ENCODE measurements around the gene RAB31.
A peak's percentile ranks its signal among the peaks of the same experiment; 100 is the strongest.

The RAB31 gene

DNA sequence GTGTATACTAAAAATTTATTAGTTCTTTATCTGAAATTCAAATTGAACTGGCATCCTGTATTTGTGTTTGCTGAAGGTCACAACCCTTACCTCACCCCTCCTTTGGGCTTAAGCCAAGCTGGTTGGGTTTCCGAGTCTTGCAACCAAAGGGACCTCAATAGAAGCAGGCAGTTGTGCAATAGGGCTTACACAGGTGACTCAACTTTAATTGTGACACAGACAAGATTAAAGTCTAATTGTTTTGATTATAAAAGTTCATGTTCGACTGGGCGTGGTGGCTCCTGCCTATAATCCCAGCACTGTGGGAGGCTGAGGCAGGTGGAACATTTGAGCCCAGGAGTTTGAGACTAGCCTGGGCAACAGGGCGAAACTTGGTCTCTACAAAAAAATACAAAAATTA, 71.5 kb downstream of the RAB31 start:
- no peak for DNase-seq
- H3K4me1 Mint-ChIP-seq = no peaks in the 10 kb centered on the region
- no peak overlapping the region for H3K4me3 Mint-ChIP-seq
- CTCF ChIA-PET = no interaction called here
- H3K27me3 Mint-ChIP-seq = peaks cover 5% of the 10 kb centered on the region
- no peaks in the 10 kb centered on the region for H3K9me3 Mint-ChIP-seq
- H3K36me3 Mint-ChIP-seq = no peaks in the 10 kb centered on the region
- H3K27ac Mint-ChIP-seq = no peak overlapping the region

DNA sequence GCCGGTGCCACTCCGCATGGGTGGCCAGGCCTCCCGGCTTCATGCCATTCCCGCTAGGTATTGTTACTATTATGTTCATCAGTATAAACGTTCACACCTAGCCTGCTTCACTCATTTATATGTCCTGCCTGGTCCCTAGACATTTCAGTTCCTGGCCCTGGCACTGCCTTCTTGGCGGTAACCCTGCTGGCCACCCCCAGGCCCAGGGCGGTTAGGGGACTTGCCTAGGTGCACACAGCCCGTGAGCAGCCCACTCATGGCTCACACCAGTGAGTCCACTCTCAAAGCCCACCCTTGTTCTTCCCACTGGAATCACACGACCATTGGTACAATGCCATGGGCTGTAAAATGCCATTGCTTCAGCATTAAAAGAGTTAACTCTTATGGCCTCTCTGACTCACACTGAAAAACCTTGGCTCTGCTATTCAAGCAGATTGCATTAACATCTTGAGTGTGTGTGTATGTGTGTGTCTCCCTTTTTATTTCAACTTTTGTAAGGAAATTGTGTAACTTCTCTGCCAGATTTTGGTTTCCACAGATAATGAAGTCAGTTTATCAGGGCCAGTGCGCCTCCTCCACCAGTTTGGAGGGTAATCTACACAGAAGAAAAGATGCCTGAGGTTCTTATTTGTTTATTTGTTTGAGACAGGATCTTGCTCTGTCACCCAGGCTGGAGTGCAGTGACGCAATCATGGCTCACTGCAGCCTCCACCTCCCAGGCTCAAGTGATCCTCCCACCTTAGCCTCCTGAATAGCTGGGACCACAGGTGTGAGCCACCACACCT, 74.2 kb downstream of the RAB31 start:
- no peaks in the 10 kb centered on the region for H3K9me3 Mint-ChIP-seq
- no peaks in the 10 kb centered on the region for H3K4me1 Mint-ChIP-seq
- DNase-seq = no peak
- no peak overlapping the region for H3K4me3 Mint-ChIP-seq
- H3K27ac Mint-ChIP-seq = no peak overlapping the region
- H3K27me3 Mint-ChIP-seq = peaks cover 10% of the 10 kb centered on the region
- no peaks in the 10 kb centered on the region for H3K36me3 Mint-ChIP-seq
- CTCF ChIA-PET = no interaction called here

DNA sequence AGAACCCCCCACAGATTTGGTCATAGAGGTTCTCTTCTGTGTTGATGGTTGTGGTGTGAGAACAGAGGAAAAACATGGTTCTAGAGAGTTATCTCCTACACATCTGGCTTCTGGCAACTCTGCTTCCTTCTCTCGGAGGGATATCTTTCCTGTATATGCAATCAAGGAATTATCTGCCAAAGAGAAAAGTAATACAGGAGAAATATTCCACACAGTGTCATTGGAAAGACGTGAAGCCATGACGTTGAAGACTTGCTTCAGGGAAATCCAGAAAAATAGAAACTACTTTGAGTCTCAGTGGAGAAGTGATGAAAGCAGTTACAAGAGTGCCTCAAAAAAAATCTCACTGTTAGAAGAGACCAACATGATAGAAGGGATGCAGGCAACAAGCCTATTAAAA, 78.5 kb downstream of the RAB31 start:
- H3K4me1 Mint-ChIP-seq = no peaks in the 10 kb centered on the region
- no peak overlapping the region for H3K27ac Mint-ChIP-seq
- no peaks in the 10 kb centered on the region for H3K9me3 Mint-ChIP-seq
- H3K36me3 Mint-ChIP-seq = no peaks in the 10 kb centered on the region
- DNase-seq = no peak
- peaks cover 10% of the 10 kb centered on the region for H3K27me3 Mint-ChIP-seq
- H3K4me3 Mint-ChIP-seq = no peak overlapping the region
- CTCF ChIA-PET = no interaction called here

DNA sequence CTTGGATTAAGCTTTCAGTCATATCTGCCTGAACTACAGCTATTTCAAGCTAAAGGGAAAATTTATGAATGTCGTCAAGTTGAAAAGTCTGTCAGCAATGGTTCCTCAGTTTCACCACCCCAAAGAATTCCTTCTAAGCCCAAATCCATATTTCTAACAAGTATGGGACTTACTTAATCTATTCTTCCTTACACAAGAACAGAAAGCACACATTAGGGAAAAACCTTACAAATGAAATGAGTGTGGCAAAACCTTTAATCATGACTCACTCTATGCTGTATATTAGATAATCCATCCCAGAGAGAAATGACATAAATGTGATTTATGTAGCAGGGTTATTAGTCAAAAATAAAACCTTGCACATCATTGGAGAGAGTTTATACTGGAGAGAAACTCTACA, 78.9 kb downstream of the RAB31 start:
- Mint-ChIP-seq H3K4me1 (no peaks in the 10 kb centered on the region), H3K9me3 (no peaks in the 10 kb centered on the region), H3K27ac (no peak overlapping the region), H3K4me3 (no peak overlapping the region), H3K36me3 (no peaks in the 10 kb centered on the region), H3K27me3 (peaks cover 10% of the 10 kb centered on the region)
- CTCF ChIA-PET = no interaction called here
- no peak for DNase-seq

DNA sequence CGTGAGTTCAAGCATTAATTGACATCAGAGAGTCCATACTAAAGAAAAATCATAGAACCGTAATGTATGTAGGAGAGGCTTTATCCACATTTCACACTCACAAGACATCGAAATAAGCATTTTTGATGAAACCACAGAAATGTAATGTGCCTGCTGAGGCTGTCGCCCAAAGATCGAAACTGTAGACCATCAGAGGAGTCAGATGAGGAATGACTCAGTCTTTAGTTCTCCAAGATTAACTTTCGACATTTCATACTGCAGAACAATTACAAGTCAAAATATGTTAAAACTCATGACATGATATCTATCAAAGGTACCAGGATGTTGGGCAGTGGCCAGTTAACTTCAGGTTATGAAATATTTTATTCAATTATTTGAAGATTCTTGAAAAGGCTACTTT, 79.6 kb downstream of the RAB31 start:
- DNase-seq = no peak

DNA sequence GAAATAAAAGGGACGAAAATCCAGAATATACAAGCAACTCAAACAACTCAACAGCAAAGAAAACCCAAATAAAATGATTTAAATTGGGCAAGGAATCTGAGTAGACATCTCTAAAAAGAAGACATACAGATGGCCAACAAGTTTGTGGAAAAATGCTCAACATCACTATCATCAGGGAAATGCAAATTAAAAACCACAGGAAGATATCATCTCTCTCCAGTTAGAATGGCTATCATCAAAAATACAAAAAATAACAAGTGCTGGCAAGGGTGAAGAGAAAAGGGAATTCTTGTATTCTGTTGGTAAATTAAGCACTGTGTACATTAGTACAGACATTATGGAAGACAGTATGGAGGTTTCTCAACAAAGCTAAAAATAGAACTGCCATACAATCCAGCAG, 80.0 kb downstream of the RAB31 start:
- H3K4me1 Mint-ChIP-seq = no peaks in the 10 kb centered on the region
- CTCF ChIA-PET = no interaction called here

More for the DNA sequence above, 79.6 kb downstream of the RAB31 start:
- no peaks in the 10 kb centered on the region for H3K4me1 Mint-ChIP-seq
- no peak overlapping the region for H3K27ac Mint-ChIP-seq
- H3K36me3 Mint-ChIP-seq = no peaks in the 10 kb centered on the region
- peaks cover 14% of the 10 kb centered on the region for H3K27me3 Mint-ChIP-seq
- CTCF ChIA-PET = no interaction called here
- H3K4me3 Mint-ChIP-seq = no peak overlapping the region
- no peaks in the 10 kb centered on the region for H3K9me3 Mint-ChIP-seq

DNA sequence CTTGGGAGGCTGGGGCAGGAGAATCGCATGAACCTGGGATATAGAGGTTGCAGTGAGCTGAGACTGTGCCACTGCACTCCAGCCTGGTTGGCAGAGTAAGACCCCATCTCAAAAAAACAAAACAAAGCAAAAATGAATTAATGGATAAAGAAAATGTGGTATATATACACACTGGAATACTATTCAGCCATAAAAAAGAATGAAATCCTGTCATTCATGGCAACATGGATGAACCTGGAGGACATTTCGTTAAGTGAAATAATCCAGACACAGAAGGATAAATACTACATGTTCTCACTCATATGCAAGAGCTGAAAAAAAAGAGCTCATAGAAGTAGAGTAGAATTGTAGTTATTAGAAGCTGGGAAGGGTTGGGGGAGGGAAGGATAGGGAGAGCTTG, 80.8 kb downstream of the RAB31 start:
- peaks cover 14% of the 10 kb centered on the region for H3K27me3 Mint-ChIP-seq
- CTCF ChIA-PET = no interaction called here
- no peak overlapping the region for H3K27ac Mint-ChIP-seq
- H3K9me3 Mint-ChIP-seq = no peaks in the 10 kb centered on the region
- no peak overlapping the region for H3K4me3 Mint-ChIP-seq
- H3K4me1 Mint-ChIP-seq = no peaks in the 10 kb centered on the region
- DNase-seq = no peak
- H3K36me3 Mint-ChIP-seq = no peaks in the 10 kb centered on the region

More for the DNA sequence above, 80.0 kb downstream of the RAB31 start:
- no peak overlapping the region for H3K4me3 Mint-ChIP-seq
- DNase-seq = no peak
- H3K27me3 Mint-ChIP-seq = peaks cover 14% of the 10 kb centered on the region
- H3K27ac Mint-ChIP-seq = no peak overlapping the region
- H3K36me3 Mint-ChIP-seq = no peaks in the 10 kb centered on the region
- no peaks in the 10 kb centered on the region for H3K9me3 Mint-ChIP-seq

DNA sequence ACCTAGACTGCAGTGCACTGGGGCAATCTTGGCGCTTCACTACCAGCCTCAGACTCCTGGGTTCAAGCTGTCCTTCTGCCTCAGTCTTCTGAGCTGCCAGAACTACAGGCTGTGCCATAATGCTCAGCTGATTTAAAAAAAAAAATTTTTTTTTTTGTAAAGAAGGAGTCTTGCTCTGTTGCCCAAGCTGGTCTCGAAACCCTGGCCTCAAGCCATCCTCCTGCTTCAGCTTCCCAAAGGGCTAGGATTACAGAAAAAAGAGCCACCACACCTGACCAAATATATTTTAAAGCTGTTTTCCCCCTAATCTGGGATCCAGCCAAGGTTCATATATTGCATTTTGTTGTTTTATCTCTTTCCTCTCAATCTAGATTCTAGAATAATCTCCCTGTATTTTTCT, 82.2 kb downstream of the RAB31 start:
- CTCF ChIA-PET = no interaction called here
- no peak for DNase-seq

DNA sequence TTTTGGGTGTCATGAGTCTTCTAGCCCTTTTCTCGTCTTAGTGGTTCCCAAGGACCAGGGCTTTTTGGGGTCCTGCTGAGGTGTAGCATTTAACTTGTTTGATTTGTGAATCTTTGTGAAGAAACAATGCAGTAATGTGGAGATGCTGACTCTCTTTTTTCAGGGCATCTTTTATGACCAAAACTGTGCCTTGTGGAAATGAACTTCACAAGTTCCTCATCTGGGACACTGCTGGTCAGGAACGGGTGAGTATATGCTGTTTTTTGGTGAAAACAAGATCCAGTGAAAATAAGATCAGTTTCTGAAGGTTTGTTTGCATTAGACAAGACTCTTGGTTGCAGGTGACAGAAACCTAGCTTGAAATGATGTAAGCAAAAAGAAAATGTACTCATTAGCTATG, 83.9 kb downstream of the RAB31 start:
- Mint-ChIP-seq H3K4me1 (no peaks in the 10 kb centered on the region), H3K4me3 (no peak overlapping the region), H3K36me3 (no peaks in the 10 kb centered on the region), H3K27me3 (peaks cover 8% of the 10 kb centered on the region), H3K27ac (no peak overlapping the region), H3K9me3 (no peaks in the 10 kb centered on the region)
- CTCF ChIA-PET = no interaction called here
- no peak for DNase-seq

More for the DNA sequence above, 82.2 kb downstream of the RAB31 start:
- Mint-ChIP-seq H3K27ac (no peak overlapping the region), H3K27me3 (peaks cover 18% of the 10 kb centered on the region), H3K9me3 (no peaks in the 10 kb centered on the region), H3K4me3 (no peak overlapping the region), H3K4me1 (no peaks in the 10 kb centered on the region), H3K36me3 (no peaks in the 10 kb centered on the region)

DNA sequence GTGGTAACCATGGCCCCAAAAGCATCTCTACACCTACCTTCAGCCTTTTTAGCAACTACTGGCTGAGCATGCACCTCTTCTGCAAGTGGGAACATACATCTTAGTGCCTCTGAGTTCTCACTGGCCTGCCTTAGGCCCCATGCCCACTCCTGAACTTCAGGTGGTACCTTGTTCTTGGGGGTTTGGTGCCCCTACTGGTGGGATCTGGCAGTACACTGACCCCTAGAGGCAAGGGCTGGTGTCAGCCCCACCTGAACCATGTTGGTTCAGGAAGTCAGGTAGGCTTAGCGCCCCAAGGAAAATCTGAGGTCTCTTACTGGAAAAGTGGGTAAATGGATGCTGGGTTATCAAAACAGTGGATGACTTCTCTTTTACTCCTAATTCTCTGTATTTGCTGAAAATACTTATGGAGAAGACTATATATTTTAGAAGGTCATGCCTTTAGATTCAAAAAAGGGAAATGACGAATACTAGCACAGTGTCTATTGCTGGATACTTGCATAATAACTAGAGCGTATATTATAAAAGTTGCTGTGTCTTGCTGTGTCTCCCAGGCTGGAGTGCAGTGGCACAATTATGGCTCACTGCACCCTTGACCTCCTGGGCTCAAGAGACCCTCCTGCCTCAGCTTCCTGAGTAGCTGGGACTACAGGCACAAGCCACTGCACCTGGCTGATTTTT, 84.6 kb downstream of the RAB31 start:
- H3K4me1 Mint-ChIP-seq = no peaks in the 10 kb centered on the region
- H3K27me3 Mint-ChIP-seq = peaks cover 8% of the 10 kb centered on the region
- DNase-seq = peak; percentile 45
- no peak overlapping the region for H3K4me3 Mint-ChIP-seq
- no peaks in the 10 kb centered on the region for H3K9me3 Mint-ChIP-seq
- no peak overlapping the region for H3K27ac Mint-ChIP-seq
- CTCF ChIA-PET = no interaction called here
- H3K36me3 Mint-ChIP-seq = no peaks in the 10 kb centered on the region

DNA sequence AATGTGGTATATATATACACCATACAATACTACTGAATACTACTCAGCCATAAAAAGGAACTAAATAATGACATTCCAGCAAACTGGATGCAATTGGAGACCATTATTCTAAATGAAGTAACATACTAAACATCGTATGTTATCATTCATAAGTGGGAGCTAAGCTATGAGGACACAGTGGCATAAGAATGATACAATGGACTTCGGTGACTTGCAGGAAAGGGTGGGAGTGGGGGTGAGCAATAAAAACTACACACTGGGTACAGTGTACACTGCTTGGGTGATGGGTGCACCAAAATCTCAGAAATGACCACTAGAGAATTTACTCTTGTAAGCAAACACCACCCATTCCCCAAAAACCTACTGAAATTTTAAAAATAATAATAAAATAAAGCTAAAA, 87.9 kb downstream of the RAB31 start:
- DNase-seq = no peak
- CTCF ChIA-PET = no interaction called here

DNA sequence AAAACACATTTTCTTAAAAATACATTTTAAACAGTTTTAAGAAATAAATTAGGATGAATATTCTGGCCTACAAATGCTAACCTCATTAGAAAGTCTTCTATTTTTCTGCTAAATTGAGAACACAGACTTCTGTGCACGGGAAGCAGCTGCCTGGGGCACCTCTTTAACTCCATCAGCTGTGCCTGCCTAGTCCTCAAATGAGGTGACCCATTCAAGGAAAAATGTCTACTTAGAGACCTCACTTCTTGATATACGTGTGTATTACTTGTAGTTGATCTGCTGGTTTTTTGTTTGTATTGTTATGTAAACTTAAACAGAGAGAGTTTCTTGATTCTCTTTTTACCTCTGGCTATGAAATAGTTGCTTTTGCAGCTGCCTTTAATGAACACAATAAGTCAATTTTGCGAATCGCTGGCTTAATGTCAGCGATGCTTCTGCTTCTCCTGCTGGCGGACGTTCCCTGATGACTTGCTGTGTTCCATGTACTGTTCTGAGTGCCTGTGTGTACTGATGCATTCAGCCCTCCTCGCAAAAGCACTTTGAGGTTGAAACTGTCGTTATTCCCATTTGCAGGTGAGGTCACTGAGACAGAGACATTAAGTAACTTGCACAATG, 88.9 kb downstream of the RAB31 start:
- Mint-ChIP-seq H3K27ac (no peak overlapping the region), H3K9me3 (no peaks in the 10 kb centered on the region), H3K27me3 (peaks cover 8% of the 10 kb centered on the region), H3K36me3 (no peaks in the 10 kb centered on the region), H3K4me3 (no peak overlapping the region), H3K4me1 (no peaks in the 10 kb centered on the region)
- CTCF ChIA-PET = no interaction called here
- no peak for DNase-seq

More for the DNA sequence above, 87.9 kb downstream of the RAB31 start:
- peaks cover 8% of the 10 kb centered on the region for H3K27me3 Mint-ChIP-seq
- H3K27ac Mint-ChIP-seq = no peak overlapping the region
- no peaks in the 10 kb centered on the region for H3K4me1 Mint-ChIP-seq
- H3K36me3 Mint-ChIP-seq = no peaks in the 10 kb centered on the region
- H3K4me3 Mint-ChIP-seq = no peak overlapping the region
- H3K9me3 Mint-ChIP-seq = no peaks in the 10 kb centered on the region

DNA sequence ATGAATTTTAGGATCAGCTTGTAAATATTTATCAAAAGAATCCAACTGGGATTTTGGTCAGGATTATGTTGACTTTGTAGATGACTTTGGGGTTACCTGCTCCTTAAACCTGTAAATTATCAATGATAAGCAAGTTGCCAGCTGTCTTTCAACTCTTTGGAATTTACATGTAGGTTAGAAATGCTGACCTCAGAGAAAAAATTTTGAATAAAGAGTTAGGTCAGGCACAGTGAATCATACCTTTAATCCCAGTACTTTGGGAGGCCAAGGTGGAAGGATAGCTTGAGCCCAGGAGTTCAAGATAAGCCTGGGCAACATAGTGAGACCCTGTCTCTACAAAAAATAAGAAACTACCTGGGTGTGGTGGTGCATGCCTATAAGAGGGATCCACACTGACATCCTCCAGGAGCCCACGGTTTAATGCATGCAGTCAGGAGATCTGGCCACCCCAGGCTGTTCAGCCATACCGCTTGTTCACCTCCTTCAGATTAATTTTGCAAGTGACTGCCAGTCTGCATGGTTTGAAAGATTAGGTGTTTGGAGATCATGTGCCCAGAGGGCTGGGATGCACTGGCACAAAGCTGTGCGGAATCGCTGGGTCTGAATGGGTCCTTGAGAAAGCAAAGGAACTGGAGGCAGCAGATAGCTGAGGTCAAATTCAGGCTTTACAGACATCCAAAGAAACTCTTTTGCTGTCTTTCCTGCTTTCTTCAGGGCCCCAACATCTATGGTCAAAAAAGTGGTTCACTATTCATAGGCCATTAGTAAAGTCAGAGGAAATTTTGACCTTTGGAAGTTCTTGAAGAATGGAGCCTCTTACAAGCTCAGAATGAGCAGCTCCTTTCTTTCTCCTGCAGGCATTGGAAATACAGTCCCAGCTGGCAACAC, 94.3 kb downstream of the RAB31 start:
- no peak for DNase-seq
- Mint-ChIP-seq H3K9me3 (no peaks in the 10 kb centered on the region), H3K27ac (no peak overlapping the region), H3K27me3 (peaks cover 11% of the 10 kb centered on the region), H3K36me3 (no peaks in the 10 kb centered on the region), H3K4me1 (no peaks in the 10 kb centered on the region), H3K4me3 (no peak overlapping the region)
- CTCF ChIA-PET = no interaction called here

DNA sequence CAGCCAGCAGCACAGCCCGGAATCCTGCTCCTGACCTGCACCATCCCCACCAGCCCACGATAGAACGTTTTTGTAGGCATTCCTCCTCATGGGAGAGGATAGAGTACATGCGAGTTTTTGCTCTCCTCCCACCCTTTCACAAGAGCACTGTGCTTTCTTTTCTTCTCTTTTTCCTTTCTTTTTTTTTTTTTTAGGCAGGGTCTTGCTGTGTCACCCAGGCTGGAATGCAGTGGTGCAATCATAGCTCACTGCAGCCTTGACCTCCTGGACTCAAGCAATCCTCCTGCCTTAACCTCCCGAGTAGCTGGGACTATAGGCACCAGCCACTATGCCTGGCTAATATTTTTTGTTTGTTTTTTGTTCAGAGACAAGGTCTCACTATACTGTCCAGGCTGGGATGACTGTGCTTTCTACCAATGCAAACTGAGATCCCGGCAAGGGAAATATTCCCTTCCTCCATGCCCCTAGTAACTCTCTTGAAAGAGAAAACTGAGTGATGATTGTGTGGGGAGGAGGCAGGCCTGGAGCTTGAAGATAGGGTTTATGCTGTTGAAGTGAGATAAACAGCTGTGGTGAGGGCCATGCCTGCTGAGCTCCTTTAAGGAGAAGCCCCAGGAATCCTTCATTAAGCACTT, 95.1 kb downstream of the RAB31 start:
- CTCF ChIA-PET = no interaction called here
- Mint-ChIP-seq H3K4me1 (no peaks in the 10 kb centered on the region), H3K27me3 (peaks cover 11% of the 10 kb centered on the region), H3K36me3 (no peaks in the 10 kb centered on the region), H3K27ac (no peak overlapping the region), H3K4me3 (no peak overlapping the region), H3K9me3 (no peaks in the 10 kb centered on the region)
- no peak for DNase-seq
